ENCODE results near the gene STAB2.

STAB2 gene

GRCh38 chr12:103586791-103587370, at the start of gene STAB2:
STAB2 (plus strand) TSS chr12:103587273; CDS start chr12:103587477, 204 bp downstream.
- H3K4me3 ChIP-seq (ENCODE audit: low read depth, low read length), result no peak within 1 kb of the TSS
- H3K9me3 ChIP-seq (ENCODE audit: control insufficient read depth, insufficient read depth, low read length), result no peaks in the 10 kb centered on the region
- H3K9ac ChIP-seq (ENCODE audit: low read depth, low read length), result no peak within 1 kb of the TSS
- H3K4me1 ChIP-seq (ENCODE audit: control insufficient read depth, insufficient read depth, low read length), result no peaks in the 10 kb centered on the region
- H3K36me3 ChIP-seq (ENCODE audit: control insufficient read depth, insufficient read depth, low read length), result no peaks in the 10 kb centered on the region
- no peaks in the 10 kb centered on the region for H3K27me3 ChIP-seq (ENCODE audit: control insufficient read depth, insufficient read depth, low read length)

- no peak overlapping the region for H3K4me3 ChIP-seq (ENCODE audit: low read depth, low read length)
- no peaks in the 10 kb centered on the region for H3K4me1 ChIP-seq (ENCODE audit: control insufficient read depth, insufficient read depth, low read length)
- H3K36me3 ChIP-seq (ENCODE audit: control insufficient read depth, insufficient read depth, low read length), result no peaks in the 10 kb centered on the region
- H3K9ac ChIP-seq (ENCODE audit: low read depth, low read length), result no peak overlapping the region
- no peaks in the 10 kb centered on the region for H3K27me3 ChIP-seq (ENCODE audit: control insufficient read depth, insufficient read depth, low read length)
- H3K9me3 ChIP-seq (ENCODE audit: control insufficient read depth, insufficient read depth, low read length), result no peaks in the 10 kb centered on the region
Measured at GRCh38 chr12:103538397-103538796, 48.7 kb upstream of the STAB2 start.

- H3K9ac ChIP-seq (ENCODE audit: low read depth, low read length), result no peak overlapping the region
- H3K36me3 ChIP-seq (ENCODE audit: control insufficient read depth, insufficient read depth, low read length), result no peaks in the 10 kb centered on the region
- H3K4me1 ChIP-seq (ENCODE audit: control insufficient read depth, insufficient read depth, low read length), result no peaks in the 10 kb centered on the region
- H3K9me3 ChIP-seq (ENCODE audit: control insufficient read depth, insufficient read depth, low read length), result no peaks in the 10 kb centered on the region
- H3K4me3 ChIP-seq (ENCODE audit: low read depth, low read length), result no peak overlapping the region
- H3K27me3 ChIP-seq (ENCODE audit: control insufficient read depth, insufficient read depth, low read length), result no peaks in the 10 kb centered on the region
Measured at GRCh38 chr12:103540319-103540718, 46.8 kb upstream of the STAB2 start.

- no peaks in the 10 kb centered on the region for H3K9me3 ChIP-seq (ENCODE audit: control insufficient read depth, insufficient read depth, low read length)
- H3K27me3 ChIP-seq (ENCODE audit: control insufficient read depth, insufficient read depth, low read length), result no peaks in the 10 kb centered on the region
Measured at GRCh38 chr12:103542078-103542477, 45.0 kb upstream of the STAB2 start.

GRCh38 chr12:103546959-103547358, 40.1 kb upstream of the STAB2 start:
- Histone ChIP-seq H3K36me3 (ENCODE audit: control insufficient read depth, insufficient read depth, low read length) (no peaks in the 10 kb centered on the region), H3K9me3 (ENCODE audit: control insufficient read depth, insufficient read depth, low read length) (no peaks in the 10 kb centered on the region), H3K9ac (ENCODE audit: low read depth, low read length) (no peak overlapping the region), H3K4me3 (ENCODE audit: low read depth, low read length) (no peak overlapping the region), H3K27me3 (ENCODE audit: control insufficient read depth, insufficient read depth, low read length) (no peaks in the 10 kb centered on the region), H3K4me1 (ENCODE audit: control insufficient read depth, insufficient read depth, low read length) (no peaks in the 10 kb centered on the region)

More at GRCh38 chr12:103542078-103542477, 45.0 kb upstream of the STAB2 start:
- Histone ChIP-seq H3K9ac (ENCODE audit: low read depth, low read length) (no peak overlapping the region), H3K4me3 (ENCODE audit: low read depth, low read length) (no peak overlapping the region), H3K4me1 (ENCODE audit: control insufficient read depth, insufficient read depth, low read length) (no peaks in the 10 kb centered on the region), H3K36me3 (ENCODE audit: control insufficient read depth, insufficient read depth, low read length) (no peaks in the 10 kb centered on the region)

- Histone ChIP-seq H3K27me3 (ENCODE audit: control insufficient read depth, insufficient read depth, low read length) (no peaks in the 10 kb centered on the region), H3K9me3 (ENCODE audit: control insufficient read depth, insufficient read depth, low read length) (no peaks in the 10 kb centered on the region), H3K4me3 (ENCODE audit: low read depth, low read length) (no peak overlapping the region), H3K9ac (ENCODE audit: low read depth, low read length) (no peak overlapping the region), H3K4me1 (ENCODE audit: control insufficient read depth, insufficient read depth, low read length) (no peaks in the 10 kb centered on the region), H3K36me3 (ENCODE audit: control insufficient read depth, insufficient read depth, low read length) (no peaks in the 10 kb centered on the region)
Measured at GRCh38 chr12:103547376-103547775, 39.7 kb upstream of the STAB2 start.

GRCh38 chr12:103547929-103548328, 39.1 kb upstream of the STAB2 start:
- no peaks in the 10 kb centered on the region for H3K4me1 ChIP-seq (ENCODE audit: control insufficient read depth, insufficient read depth, low read length)
- H3K36me3 ChIP-seq (ENCODE audit: control insufficient read depth, insufficient read depth, low read length), result no peaks in the 10 kb centered on the region
- H3K4me3 ChIP-seq (ENCODE audit: low read depth, low read length), result no peak overlapping the region
- no peak overlapping the region for H3K9ac ChIP-seq (ENCODE audit: low read depth, low read length)
- H3K27me3 ChIP-seq (ENCODE audit: control insufficient read depth, insufficient read depth, low read length), result no peaks in the 10 kb centered on the region
- no peaks in the 10 kb centered on the region for H3K9me3 ChIP-seq (ENCODE audit: control insufficient read depth, insufficient read depth, low read length)

- Histone ChIP-seq H3K27me3 (ENCODE audit: control insufficient read depth, insufficient read depth, low read length) (no peaks in the 10 kb centered on the region), H3K9me3 (ENCODE audit: control insufficient read depth, insufficient read depth, low read length) (no peaks in the 10 kb centered on the region), H3K4me1 (ENCODE audit: control insufficient read depth, insufficient read depth, low read length) (no peaks in the 10 kb centered on the region), H3K9ac (ENCODE audit: low read depth, low read length) (no peak overlapping the region), H3K4me3 (ENCODE audit: low read depth, low read length) (no peak overlapping the region), H3K36me3 (ENCODE audit: control insufficient read depth, insufficient read depth, low read length) (no peaks in the 10 kb centered on the region)
Measured at GRCh38 chr12:103548622-103549601, 38.2 kb upstream of the STAB2 start.

GRCh38 chr12:103556890-103557627, 30.0 kb upstream of the STAB2 start:
- no peaks in the 10 kb centered on the region for H3K36me3 ChIP-seq (ENCODE audit: control insufficient read depth, insufficient read depth, low read length)
- H3K9me3 ChIP-seq (ENCODE audit: control insufficient read depth, insufficient read depth, low read length), result peaks cover 2% of the 10 kb centered on the region
- H3K4me3 ChIP-seq (ENCODE audit: low read depth, low read length), result no peak overlapping the region
- no peak overlapping the region for H3K9ac ChIP-seq (ENCODE audit: low read depth, low read length)
- no peaks in the 10 kb centered on the region for H3K27me3 ChIP-seq (ENCODE audit: control insufficient read depth, insufficient read depth, low read length)
- H3K4me1 ChIP-seq (ENCODE audit: control insufficient read depth, insufficient read depth, low read length), result no peaks in the 10 kb centered on the region

- H3K36me3 ChIP-seq (ENCODE audit: control insufficient read depth, insufficient read depth, low read length), result no peaks in the 10 kb centered on the region
- H3K9me3 ChIP-seq (ENCODE audit: control insufficient read depth, insufficient read depth, low read length), result peaks cover 2% of the 10 kb centered on the region
- no peaks in the 10 kb centered on the region for H3K27me3 ChIP-seq (ENCODE audit: control insufficient read depth, insufficient read depth, low read length)
- H3K4me3 ChIP-seq (ENCODE audit: low read depth, low read length), result no peak overlapping the region
- H3K4me1 ChIP-seq (ENCODE audit: control insufficient read depth, insufficient read depth, low read length), result no peaks in the 10 kb centered on the region
- no peak overlapping the region for H3K9ac ChIP-seq (ENCODE audit: low read depth, low read length)
Measured at GRCh38 chr12:103557628-103558010, 29.5 kb upstream of the STAB2 start.

- H3K9me3 ChIP-seq (ENCODE audit: control insufficient read depth, insufficient read depth, low read length), result peaks cover 2% of the 10 kb centered on the region
- no peaks in the 10 kb centered on the region for H3K27me3 ChIP-seq (ENCODE audit: control insufficient read depth, insufficient read depth, low read length)
- no peak overlapping the region for H3K9ac ChIP-seq (ENCODE audit: low read depth, low read length)
- no peaks in the 10 kb centered on the region for H3K36me3 ChIP-seq (ENCODE audit: control insufficient read depth, insufficient read depth, low read length)
- H3K4me1 ChIP-seq (ENCODE audit: control insufficient read depth, insufficient read depth, low read length), result no peaks in the 10 kb centered on the region
- H3K4me3 ChIP-seq (ENCODE audit: low read depth, low read length), result no peak overlapping the region
Measured at GRCh38 chr12:103558879-103559278, 28.2 kb upstream of the STAB2 start.
